Suppressor macrophage treated with lipopolysaccharide for 1 hour (primary cell): ENCODE measurements around the gene HMGCR.

Source experiments
- DNase-seq, 3 donors: peaks; one replicate each; pipeline ENCODE4 v3.0.0-alpha.2; 2020 to 2022

Gene HMGCR

GRCh38 chr5:75389430-75389829 is 52.4 kb downstream of the HMGCR start:
- DNase-seq, result no peak

- no peak for DNase-seq
Observed at GRCh38 chr5:75395277-75395676, 58.3 kb downstream of the HMGCR start.

- peak in 2 of 3 donors; percentile 2 to 19 for DNase-seq
Observed at GRCh38 chr5:75405296-75405695, 68.3 kb downstream of the HMGCR start.
